Fibroblast of upper back skin (primary cell): ENCODE results near the gene SERPINB10.

Experiments
- DNase-seq: peaks from one replicate; pipeline ENCODE4 v3.0.0-alpha.2; 2013

SERPINB10 gene

GRCh38 chr18:63907664-63908063 is at the start of gene SERPINB10:
TSS of gene SERPINB10 (plus strand) at chr18:63907958. CDS start at chr18:63915511, 7,553 bp downstream.
- DNase-seq: no peak

GRCh38 chr18:63858456-63858855 is 49.3 kb upstream of the SERPINB10 start:
- DNase-seq: no peak

- no peak for DNase-seq
Measured at GRCh38 chr18:63859781-63860475, 47.8 kb upstream of the SERPINB10 start.

- no peak for DNase-seq
Measured at GRCh38 chr18:63860531-63860930, 47.2 kb upstream of the SERPINB10 start.

GRCh38 chr18:63867368-63868125 is 40.2 kb upstream of the SERPINB10 start:
- no peak for DNase-seq

- no peak for DNase-seq
Measured at GRCh38 chr18:63868546-63868945, 39.2 kb upstream of the SERPINB10 start.

GRCh38 chr18:63869374-63869773 is 38.4 kb upstream of the SERPINB10 start:
- peak; percentile 89 for DNase-seq

GRCh38 chr18:63869851-63870250 is 37.9 kb upstream of the SERPINB10 start:
- DNase-seq: peak; percentile 43

GRCh38 chr18:63871836-63872235 is 35.9 kb upstream of the SERPINB10 start:
- DNase-seq: no peak

GRCh38 chr18:63872586-63872985 is 35.2 kb upstream of the SERPINB10 start:
- DNase-seq: no peak

- peak; percentile 26 for DNase-seq
Measured at GRCh38 chr18:63878343-63878742, 29.4 kb upstream of the SERPINB10 start.

- no peak for DNase-seq
Measured at GRCh38 chr18:63878925-63879324, 28.8 kb upstream of the SERPINB10 start.

GRCh38 chr18:63879709-63880108 is 28.0 kb upstream of the SERPINB10 start:
- DNase-seq: no peak

GRCh38 chr18:63881851-63882250 is 25.9 kb upstream of the SERPINB10 start:
- DNase-seq: peak; percentile 25

- peak; percentile 92 for DNase-seq
Measured at GRCh38 chr18:63882333-63883141, 25.2 kb upstream of the SERPINB10 start.

- DNase-seq: no peak
Measured at GRCh38 chr18:63883617-63884016, 24.1 kb upstream of the SERPINB10 start.

- peak; percentile 43 for DNase-seq
Measured at GRCh38 chr18:63887424-63887823, 20.3 kb upstream of the SERPINB10 start, which contains the start of gene SERPINB2. TSS of gene SERPINB2 (plus strand) at chr18:63887705. CDS start at chr18:63891445, 3,740 bp downstream.

- DNase-seq: no peak
Measured at GRCh38 chr18:63888470-63889190, 19.1 kb upstream of the SERPINB10 start.

- no peak for DNase-seq
Measured at GRCh38 chr18:63889626-63890025, 18.1 kb upstream of the SERPINB10 start.

- no peak for DNase-seq
Measured at GRCh38 chr18:63890237-63890949, 17.4 kb upstream of the SERPINB10 start.

- peak; percentile 31 for DNase-seq
Measured at GRCh38 chr18:63890950-63891304, 16.8 kb upstream of the SERPINB10 start.

- no peak for DNase-seq
Measured at GRCh38 chr18:63892566-63892965, 15.2 kb upstream of the SERPINB10 start.
